ENCODE measurements around the gene ABCF2.

ABCF2 gene

DNA sequence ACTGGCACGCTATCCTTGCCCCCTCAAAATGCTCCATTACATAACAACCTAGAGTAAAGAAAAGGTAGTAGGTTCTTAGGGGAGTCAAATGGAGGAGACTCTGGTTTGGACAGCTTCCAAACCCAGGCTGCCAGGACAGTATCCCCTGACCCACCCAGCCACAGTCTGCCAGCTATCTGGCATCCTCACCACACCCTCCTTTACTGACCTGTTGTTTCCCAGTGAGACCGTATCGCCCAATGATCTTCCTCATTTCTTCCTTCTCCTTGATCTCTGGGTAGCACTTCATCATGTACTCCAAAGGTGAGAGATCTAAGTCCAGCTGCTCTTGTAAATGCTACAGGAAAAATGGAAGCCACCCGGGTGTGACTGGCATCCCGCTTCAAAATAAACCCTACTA, 11.6 kb downstream of the ABCF2 start:
- DNase-seq = no peak

DNA sequence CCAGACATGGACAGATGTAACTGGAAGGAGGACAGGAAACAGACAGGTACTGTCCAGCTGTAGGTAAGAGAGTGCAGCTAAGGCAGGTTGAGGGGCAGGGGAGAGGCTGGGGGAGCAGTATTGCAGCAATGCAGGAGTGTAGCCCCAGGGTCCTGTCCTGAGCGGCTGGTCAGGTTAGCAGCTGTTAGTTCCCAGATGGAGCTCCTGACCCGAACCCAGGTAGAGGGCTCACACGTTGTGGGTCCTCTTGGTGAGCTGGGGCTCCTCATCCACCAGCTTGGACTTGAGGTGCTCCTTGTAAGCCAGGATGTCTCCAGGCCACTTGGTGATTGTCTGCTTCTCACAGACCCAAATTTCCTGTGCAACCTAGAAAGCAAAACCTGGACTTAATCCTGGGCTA, 13.2 kb downstream of the ABCF2 start:
- DNase-seq = no peak

DNA sequence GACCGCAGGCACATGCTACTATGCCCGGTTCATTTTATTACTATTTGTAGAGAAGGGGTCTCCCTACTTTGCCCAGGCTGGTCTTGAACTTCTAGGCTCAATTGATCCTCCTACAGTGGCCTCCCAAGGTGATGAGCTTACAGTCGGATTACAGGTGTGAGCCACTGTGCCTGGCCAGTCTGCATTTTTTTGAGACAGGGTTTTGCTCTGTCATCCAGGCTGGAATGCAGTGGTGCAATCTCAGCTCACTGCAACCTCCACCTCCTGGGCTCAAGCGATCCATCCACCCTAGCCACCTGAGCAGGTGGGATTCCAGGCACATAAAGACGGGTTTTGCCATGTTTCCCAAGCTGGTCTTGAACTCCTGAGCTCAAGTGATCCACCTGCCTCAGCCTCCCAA, 14.4 kb downstream of the ABCF2 start:
- no peak for DNase-seq

DNA sequence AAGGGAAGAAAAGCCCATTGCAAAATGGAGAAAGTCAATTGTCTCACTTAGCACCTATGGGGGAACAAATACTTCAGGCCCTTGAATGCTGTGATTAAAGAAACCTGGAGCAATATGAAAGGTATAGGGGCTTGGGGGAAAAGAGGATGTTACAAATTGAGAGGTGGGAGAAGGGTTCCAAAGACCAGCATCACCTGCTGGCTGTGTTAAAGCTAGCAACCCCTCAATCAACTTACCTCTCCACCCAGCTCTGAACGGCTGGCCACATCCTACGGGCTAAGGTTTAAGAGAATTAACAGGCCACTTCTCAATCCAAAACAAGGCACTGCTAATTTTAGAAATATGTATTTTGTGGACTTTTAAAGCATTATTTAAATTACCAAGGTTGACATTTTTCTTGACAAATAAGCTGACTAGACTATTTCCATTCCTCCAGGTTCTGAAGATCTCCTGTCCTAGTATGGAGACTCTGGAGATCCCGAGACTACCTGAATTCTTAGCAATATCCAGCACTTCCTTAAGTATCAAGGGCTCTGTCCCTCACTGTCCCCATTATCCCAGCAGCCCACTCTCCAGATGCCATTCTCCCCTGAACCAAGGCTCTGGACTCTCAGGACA, 15.7 kb downstream of the ABCF2 start:
- DNase-seq = no peak

DNA sequence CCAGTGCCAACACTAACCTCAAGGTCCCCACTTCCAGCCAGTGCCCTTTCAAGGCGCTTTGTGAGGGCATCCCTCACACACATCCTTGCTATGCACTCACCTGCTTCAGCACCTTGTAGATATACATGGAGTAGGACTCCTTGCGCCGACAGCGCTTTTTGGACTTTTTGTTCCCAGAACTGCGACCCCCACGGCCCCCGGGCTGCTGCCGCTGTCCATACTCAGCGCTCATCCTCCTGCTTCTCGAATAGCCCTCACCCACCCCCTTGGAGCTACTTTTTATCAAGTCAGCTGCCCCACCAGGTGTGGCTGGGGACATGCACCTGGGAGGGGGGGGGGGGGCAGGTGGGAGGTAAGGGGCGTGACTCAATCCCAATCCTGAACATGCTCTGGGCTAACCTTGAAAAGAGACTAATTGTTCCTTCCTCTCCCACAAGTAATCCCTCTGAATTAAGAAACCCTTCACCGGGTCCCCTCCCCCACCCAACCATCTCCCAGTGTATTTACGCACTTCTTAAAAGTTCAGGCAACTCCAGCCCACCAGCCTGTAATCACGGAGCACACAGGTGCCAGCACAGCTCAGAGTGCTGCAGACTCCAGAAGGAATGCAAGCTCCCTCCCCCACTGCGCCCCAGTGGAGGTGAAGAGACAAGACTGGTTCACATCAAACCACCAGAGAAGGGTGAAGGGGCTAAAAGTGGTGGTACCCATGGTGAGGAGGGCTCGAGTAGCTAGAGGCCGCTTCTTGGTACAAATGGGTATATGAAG, 16.7 kb downstream of the ABCF2 start, which contains the start of gene H2BK1:
Gene H2BK1, minus strand, starts transcription at position 402 of the 768 bp plus-strand sequence. Its CDS starts 170 bp downstream, at position 232.
- DNase-seq = no peak

DNA sequence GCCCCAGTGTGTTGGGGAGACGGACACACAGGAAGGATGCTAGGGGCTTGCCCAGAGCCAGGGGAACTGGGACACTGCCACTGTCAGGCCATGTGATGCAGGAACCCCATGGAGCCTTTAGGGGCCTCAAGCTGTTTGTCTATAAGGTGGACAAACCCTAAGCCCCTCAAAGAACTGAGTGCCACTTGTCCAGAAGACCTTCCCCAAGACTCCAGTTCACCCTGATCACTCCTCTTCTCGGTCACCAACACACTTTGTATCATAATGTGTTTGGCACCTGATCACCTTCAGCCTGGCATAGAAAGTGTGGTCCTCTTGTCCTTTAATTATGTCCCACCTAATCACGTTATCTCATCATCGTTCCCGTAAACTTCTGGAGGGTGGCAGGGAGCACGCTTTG, 17.4 kb downstream of the ABCF2 start:
- DNase-seq = no peak

DNA sequence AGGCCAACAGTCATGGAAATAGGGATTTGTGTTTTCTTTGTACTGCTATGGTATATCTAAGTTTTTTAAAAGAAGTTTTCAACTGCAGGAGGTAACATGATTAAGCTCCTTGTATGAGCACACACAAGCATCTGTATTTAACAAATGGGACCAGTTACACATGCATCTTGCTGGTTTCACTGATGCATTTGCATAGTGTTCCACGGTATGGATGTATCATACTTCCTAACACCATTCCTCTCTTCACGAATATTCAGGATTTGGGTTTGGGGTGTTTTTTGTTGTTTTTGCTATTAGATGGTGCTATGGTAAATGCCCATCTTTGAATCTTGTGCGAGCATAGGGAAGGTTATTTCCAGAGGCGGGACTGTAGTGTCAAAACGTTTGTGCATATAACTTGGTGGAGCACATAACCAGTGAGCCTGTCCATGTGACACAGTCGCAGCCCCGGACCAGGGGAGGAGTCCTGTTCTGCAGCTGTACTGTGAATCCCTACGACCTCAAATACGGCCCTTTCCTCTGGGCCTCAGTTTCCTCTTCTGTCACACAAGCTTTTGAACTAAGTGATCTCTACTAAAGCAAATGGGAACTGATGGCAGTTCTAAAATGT, 18.6 kb downstream of the ABCF2 start:
- DNase-seq = no peak

DNA sequence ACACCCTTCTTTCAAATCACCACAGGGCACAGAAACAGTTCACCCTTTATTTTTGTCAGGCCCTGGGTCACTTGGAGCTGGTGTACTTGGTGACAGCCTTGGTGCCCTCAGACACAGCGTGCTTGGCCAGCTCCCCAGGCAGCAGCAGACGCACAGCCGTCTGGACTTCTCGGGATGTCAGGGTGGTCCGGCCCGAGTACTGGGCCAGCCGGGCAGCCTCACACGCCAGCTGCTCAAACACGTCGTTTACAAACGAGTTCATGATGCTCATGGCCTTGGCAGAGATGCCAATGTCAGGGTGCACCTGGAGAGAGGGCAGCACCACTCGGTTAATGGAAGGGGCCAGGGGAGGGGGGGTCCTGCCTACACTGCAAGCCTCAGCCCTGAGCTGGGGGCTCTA, 19.2 kb downstream of the ABCF2 start:
- DNase-seq = no peak

DNA sequence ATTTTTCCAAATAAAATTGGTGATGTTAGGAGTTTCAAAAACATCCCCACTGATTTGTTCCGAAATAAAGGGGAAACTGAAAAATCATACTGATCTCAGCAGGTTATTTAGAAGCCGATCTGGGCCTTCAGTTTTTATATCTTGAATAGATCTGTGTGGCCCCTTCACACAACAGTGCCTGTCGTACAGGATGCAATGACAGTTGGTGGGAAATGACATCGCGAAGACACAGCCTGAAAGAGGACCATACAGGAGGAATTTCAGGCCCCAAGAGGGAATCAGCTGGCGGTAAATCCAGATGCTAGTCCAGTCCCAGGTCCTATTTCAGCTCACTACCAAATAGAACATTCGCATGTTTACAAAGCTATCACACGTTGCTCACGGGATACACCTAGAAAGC, 19.7 kb downstream of the ABCF2 start:
- no peak for DNase-seq

DNA sequence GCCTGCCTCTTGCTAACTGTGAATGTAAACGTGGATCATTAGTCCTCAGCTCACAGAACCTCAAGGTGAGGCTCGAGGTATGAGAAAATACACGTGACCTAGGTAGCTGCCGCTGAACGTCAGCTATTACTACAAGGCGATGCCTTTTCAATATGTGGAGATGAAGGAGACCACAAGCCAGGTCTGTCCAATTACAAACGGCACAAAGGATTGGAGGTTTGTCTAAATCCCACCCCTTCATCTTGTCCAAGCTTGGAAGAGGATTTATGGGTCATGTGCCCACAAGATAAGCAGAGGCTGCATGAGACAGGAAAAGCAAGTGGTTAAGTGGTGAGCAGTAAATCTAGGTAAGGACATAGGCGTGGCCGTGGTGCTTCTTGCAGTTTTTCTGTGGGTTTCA, 20.1 kb downstream of the ABCF2 start:
- peak; percentile 11 for DNase-seq

DNA sequence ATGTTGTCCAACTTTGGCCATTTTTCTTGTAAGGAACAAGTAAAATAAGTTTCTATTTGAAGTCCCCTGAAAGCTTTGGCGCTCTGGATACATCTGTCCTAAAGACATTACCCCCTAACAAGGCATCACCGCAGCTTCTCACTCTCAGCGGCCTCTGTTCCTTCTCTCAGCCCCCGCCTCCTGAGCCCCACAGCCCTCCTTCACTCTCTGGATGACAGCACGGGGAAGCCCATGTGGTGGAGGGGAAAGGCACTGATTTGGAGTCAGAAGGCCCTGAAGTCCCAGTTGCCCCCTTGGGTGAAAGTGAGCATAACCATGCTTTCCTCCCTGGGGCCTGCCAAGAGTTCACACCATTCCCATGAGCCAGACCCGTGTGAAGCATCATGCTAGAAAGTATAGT, 21.3 kb downstream of the ABCF2 start:
- no peak for DNase-seq

DNA sequence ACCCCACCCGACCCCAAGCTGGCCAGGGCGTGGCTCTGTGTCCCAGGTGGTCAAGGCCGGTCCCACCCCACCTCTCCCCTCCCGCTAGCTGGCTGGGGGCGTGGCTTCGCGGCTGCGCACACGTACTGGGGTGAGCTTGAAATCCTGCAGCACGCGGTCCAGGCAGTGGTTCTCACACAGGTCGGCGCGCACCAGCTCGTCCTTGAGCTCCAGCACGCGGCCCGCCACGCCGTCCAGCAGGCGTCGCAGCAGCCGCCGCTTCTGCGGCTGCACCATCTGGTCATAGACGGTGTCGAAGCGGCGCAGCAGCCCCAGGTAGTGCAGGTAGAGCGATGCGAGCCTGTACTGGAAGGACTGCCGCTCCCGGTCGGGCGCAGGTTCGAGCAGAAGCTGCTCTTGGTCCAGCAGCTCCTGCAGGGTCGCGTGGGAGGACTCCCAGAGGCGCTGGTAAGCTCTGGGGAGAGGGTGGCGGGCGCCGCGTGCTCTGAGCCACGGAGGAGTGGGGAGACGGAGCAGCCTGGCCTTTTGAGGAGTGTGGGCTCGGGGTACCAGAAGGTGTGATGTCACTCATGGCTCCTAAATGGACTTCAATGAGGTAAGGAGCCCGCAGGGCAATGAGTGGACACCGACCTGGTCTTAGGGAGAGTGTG, 22.5 kb downstream of the ABCF2 start:
- no peak for DNase-seq

DNA sequence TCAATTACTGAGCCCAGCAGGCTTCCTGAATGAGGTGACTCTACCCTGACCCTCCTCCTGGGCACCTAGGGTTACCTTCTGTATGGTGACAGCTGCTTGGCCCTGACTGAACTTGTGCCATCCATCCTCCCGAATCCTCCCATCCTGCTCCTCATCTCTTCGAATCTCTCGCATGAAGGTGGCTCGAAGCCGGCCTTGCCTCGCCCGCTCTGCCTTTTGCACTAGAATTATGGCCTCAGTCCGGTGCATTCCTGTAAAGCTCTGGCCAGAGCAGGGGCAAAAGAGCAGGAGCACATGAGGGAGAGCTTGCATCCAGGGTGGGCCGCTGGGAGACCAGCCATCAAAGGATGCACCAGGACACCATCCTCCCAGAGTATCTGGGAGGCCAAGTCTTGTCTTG, 24.2 kb downstream of the ABCF2 start:
- DNase-seq = no peak

DNA sequence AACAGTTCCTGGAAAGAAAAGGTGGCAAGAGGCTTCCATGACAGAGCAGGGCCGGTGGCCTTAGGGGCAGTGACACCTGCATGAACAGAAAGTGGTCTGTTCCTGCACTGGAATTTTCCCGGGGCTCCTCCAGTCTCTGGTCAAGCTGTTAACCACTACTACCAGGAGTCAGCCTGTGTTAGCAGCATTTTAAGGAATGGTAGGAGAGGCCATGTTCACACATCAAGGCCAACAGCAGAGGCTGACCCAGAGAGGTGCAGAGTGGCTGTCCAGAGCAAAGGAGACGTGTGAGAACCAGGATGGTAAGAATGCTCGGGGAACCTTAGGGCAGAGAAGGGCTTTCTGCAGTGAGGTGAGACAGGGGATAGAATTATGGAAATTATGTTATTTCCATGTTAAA, 25.3 kb downstream of the ABCF2 start:
- DNase-seq = no peak

DNA sequence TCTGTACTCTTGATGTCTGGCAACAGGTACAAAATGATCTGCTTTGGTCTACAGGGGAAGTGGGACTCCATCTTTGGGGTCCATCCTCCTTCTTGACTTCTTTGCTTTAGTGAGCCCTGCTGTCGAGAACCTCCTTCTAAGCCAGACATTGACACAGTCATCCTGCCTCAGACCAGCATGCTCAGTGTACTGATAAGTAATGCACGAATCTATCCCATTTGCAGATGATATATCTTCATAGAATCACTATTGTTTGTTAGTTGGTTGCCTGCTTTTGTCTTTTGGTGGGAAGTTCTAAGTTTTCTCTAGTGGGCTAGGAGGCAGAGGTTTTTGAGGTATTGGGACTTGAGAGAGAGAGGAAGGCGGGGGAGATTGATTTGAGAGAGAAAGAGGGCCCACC, 25.7 kb downstream of the ABCF2 start:
- DNase-seq = no peak

DNA sequence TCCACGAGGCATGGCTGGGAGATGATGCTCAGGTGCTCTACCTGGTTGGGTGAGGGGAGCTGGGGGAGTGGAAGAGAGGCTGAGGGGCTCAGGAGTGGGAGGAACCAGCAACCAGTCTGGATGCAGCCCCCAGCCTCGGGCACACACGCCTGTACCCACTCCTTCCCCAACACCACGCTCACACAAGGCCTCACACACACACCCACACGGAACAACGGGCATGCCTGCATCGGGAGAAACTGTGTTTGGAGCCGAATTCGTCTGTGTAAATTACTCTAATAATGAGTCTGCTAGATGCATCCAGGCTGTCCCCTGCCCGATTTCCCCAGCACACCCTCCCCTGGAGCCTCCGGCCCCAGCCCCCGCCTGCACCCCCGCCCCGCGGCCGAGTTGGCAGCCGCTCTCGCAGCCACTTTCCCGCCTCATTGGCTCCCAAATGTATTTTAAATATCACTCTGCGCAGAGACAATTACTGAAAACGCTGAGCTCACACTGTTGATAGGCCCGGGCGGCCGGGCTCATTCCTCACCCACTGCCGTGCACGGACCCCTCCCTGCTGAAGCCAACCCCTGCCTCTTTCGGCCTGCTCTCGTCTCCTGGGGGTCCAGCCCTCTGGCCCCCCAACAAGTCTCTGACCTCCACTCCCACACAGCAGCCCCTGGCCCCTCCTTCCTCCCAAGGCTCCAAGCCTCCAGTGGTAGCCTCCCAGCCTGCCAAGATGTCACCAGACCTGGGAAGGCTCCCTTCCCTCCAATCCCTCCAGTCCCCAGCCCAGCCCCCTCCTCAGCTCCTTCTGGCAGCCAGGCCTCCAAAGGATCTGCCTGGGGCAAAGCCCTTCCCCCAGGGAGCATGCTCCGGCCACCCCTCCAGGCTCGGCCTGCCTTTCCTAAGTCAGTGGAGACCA, 27.8 kb downstream of the ABCF2 start:
- DNase-seq = no peak

DNA sequence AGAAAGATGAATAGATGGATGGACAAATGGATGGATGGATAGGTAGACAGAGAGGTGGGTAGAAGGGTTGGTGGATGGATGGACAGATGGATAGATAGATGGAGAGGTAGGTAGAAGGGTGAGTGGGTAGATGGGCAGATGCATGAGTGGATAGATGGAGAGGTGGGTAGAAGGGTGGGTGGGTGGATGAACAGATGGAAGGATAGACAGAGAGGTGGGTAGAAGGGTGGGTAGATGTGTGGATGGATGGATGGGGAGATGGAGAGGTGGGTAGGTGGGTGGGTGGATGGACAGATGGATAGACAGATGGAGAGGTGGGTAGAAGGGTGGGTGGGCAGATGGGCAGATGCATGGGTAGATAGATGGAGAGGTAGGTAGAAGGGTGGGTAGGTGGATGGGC, 29.1 kb downstream of the ABCF2 start:
- DNase-seq = no peak

DNA sequence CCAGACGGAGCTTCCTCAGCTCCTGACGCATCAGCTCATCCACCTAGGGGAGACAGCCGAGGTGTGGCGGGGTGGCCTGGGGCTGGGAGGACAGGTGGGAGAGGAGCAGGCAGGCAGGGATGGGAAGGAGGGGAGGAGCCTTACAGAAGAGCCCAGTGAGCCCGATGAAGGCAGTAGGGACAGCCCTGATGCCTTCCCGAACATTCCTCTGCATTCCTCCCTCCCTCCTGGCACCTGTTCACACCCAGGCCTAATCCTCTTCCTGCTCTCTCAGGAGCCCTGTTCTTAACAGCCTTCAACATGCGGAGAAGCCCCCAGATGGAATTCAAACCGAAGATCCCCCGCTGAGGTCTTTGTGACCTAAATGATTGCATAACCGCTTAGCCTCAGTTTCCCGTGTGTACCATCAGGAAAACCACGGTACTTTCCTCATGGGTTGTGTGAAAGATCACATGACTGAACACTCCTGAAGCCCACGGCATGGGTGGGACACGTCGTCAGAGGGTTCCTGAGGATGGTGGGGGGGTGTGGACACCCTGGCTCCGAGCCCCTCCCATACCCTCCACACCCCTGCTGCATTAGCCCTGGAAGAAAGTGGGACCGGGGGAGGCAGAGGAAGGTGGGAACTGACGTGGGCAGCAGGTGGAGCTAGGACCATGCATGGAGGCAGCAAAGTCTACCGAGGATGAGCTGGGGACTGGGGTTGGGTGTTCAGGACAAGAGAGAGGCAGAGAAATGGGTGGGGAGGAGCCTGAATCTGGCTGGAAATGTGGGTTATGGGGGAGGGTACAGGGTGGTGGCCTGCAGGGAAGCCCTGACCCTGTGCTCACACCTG, 31.2 kb downstream of the ABCF2 start:
- DNase-seq = no peak

DNA sequence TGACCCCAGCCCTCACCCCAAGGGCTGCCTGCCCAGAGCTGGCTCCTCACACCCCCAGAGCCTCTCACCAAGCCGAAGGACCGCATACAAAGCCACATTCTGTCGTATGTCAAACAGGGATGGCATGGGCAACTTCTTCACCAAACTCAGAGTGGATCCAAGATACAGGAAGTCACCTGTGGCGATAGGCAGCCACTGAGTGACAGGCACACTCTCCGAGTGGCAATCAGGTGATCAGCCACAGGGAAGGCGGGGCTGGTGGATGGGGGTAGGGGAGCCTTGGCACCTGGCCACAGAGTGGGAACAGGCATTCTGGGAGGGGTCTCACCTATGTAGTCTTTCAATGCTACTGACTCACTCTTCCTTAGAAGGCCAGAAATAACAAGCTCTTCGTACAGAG, 32.8 kb downstream of the ABCF2 start:
- no peak for DNase-seq

DNA sequence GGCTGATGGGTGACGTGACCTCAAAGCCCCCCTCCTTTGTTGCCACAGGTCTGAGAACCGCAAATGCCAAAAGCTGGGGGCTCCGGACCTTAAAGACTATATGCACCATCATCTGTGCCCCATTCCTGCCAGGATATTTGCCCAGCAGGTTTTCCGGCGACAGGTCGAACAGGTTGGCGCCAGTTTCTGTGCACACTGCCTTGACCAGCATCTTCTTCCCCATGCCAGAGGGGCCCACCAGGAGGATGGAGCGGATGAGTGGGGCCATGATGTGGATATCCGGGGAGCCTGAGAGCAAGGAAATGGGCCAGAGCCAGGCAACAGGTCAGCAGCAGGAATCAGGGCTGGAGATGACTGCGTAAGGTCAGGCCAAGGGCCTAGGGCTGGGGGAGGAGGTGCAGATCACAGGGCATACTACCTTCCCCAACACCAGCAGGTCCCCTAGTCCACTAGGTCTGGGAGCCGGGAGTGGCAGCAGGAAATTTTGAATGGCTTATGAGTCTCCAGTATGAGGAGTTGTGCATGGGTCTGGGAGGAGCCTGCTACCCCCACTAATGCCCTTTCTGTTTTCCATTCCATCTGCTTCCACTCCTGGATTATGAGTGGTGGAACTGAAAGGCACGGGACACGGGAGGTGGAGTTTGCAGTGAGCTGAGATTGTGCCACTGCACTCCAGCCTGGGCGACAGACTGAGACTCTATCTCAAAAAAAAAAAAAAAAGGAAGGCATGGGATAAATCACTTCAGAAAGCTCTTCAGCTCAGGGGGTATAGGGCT, 33.6 kb downstream of the ABCF2 start:
- DNase-seq = no peak

DNA sequence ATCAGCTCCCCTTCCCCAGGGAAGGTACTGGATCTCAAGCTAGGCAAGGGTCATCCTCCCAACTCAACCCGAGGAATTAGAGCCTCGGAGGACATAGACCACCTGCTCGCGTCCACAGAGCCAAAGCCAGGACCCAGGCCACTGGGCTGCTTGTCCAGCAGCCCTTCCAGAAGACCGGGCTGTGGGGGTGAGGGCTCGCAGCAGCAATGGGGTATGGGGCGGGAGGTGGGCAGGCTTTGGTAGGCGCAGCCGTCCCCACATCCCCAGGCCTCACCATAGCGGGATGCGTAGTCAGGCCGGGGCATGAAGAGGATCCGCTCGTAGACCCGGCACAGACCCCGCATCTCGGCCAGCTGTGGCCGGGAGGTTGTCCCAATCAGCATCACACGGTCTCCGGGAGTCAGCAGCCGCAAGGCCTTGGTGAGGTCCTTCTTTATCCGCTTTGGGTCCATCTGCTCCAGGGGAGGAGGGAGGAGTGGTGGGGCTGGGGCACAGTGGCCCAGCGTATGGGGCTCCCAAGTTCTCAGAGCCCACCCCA, 34.9 kb downstream of the ABCF2 start:
- DNase-seq = no peak

Measured in activated CD4-positive, alpha-beta T cell treated with anti-CD3 and anti-CD28 coated beads, Interleukin-2, amount 50 U/mL, for 1 hour (primary cell).